Activated T-helper 1 cell treated with anti-CD3 and anti-CD28 coated beads, Interleukin-12 subunit alpha, Interleukin-12 subunit beta, Interleukin-2, Interleukin-4 antibody, amounts not matched to agents 30 ng/mL and 10 ng/mL and 1 ng/mL, durations not matched to agents 14 hours and 24 hours and 36 hours (primary cell): ENCODE data around the gene ST14. TPM values are rescaled to one million over a fixed set of nuclear protein-coding genes. Genes with fewer than 3 reads are reported as not detected.
A peak's percentile ranks its signal among the peaks of the same experiment; 100 is the strongest.
"Not testable (repeated sequence)": the region's sequence is repeated elsewhere in the genome, so short reads cannot be mapped to it uniquely, and the experiment has no call there.

ENCODE experiments used
- DNase-seq: peaks from one replicate; pipeline ENCODE4 v3.0.0; 2021; ENCODE audit warnings: low spot score
- H3K27ac Mint-ChIP-seq: one replicate; pipeline ENCODE4 v1.8.0; 2021; ENCODE audit warnings: mild to moderate bottlenecking, mixed read lengths
- H3K27me3 Mint-ChIP-seq: one replicate; pipeline ENCODE4 v1.8.0; 2022; ENCODE audit warnings: mild to moderate bottlenecking, moderate library complexity, mixed read lengths; ENCODE audit not compliant: insufficient read depth
- H3K36me3 Mint-ChIP-seq: one replicate; pipeline ENCODE4 v1.8.0; 2021; ENCODE audit warnings: low read depth, mixed read lengths
- H3K4me1 Mint-ChIP-seq: one replicate; pipeline ENCODE4 v1.8.0; 2021; ENCODE audit warnings: low read depth, mixed read lengths
- H3K4me3 Mint-ChIP-seq: one replicate; pipeline ENCODE4 v1.8.0; 2021; ENCODE audit warnings: mild to moderate bottlenecking, moderate library complexity, mixed read lengths
- H3K9me3 Mint-ChIP-seq: one replicate; pipeline ENCODE4 v1.8.0; 2021; ENCODE audit warnings: mixed read lengths
- intact Hi-C: fragments of 100-400 bp; cut with micrococcal nuclease; formaldehyde crosslinking; loops from one replicate; pipeline ENCODE4 v1.15.1; 2024
- total RNA-seq: library from RNA; stranded (reverse); gene quantifications from 2 replicates; pipeline ENCODE4 v1.2.3, GENCODE V29; 2022

The ST14 gene
- total RNA-seq, 1 donor from 2014 or later, result not detected

DNA sequence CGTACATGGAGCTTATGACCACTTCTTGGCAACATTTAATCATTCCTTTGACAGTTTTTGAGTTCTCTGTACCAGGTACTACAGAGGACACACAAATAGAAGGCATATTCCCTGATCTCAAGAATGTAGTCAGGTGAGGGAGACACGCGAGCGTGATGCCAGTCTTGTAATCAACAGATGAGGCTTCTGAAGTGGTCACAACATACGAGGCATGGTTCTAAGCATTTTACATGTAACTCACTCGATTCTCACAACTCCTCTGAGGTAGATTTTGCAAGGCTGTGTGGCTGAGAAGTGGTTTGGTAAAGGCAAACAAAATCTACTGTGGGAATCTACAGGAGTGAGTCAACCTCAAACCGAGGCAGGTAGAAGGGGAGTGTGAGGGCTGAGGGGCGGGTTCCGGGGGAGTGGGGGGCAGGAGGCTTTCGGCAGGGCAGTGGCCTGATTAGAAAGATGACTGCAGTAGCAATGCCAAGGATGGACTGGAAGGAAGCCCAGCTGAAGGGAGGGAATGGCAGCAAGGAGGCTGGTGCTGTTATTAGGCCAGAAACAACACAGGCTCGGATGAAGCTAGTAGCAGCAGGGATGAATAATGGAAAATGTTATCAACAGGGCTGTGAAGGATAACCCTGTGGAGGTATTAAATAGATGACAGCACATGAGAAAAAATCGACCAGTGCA lies 63.8 kb downstream of the ST14 start:
- DNase-seq, result no peak
- Mint-ChIP-seq H3K4me1 (peaks cover 6% of the 10 kb centered on the region), H3K4me3 (no peak overlapping the region), H3K27me3 (no peaks in the 10 kb centered on the region), H3K36me3 (peaks cover 5% of the 10 kb centered on the region), H3K27ac (no peak overlapping the region), H3K9me3 (no peaks in the 10 kb centered on the region)
- intact Hi-C loops, result no loop called here

- Mint-ChIP-seq H3K4me3 (no peak overlapping the region), H3K27ac (no peak overlapping the region), H3K4me1 (peaks cover 6% of the 10 kb centered on the region), H3K36me3 (peaks cover 9% of the 10 kb centered on the region), H3K9me3 (no peaks in the 10 kb centered on the region), H3K27me3 (no peaks in the 10 kb centered on the region)
- DNase-seq, result no peak
- intact Hi-C loops, result no loop called here
Observed at GRCh38 chr11:130227373-130227772, 67.8 kb downstream of the ST14 start.

GRCh38 chr11:130233486-130233885 lies 73.9 kb downstream of the ST14 start:
- H3K4me1 Mint-ChIP-seq, H3K27me3 Mint-ChIP-seq, H3K27ac Mint-ChIP-seq, intact Hi-C loops, H3K4me3 Mint-ChIP-seq, DNase-seq, H3K9me3 Mint-ChIP-seq: not testable (repeated sequence)
- peaks cover 13% of the 10 kb centered on the region for H3K36me3 Mint-ChIP-seq

- H3K4me1 Mint-ChIP-seq, H3K27me3 Mint-ChIP-seq, H3K27ac Mint-ChIP-seq, H3K4me3 Mint-ChIP-seq, DNase-seq, intact Hi-C loops, H3K9me3 Mint-ChIP-seq: not testable (repeated sequence)
- peaks cover 16% of the 10 kb centered on the region for H3K36me3 Mint-ChIP-seq
Observed at GRCh38 chr11:130233888-130234287, 74.3 kb downstream of the ST14 start.

DNA sequence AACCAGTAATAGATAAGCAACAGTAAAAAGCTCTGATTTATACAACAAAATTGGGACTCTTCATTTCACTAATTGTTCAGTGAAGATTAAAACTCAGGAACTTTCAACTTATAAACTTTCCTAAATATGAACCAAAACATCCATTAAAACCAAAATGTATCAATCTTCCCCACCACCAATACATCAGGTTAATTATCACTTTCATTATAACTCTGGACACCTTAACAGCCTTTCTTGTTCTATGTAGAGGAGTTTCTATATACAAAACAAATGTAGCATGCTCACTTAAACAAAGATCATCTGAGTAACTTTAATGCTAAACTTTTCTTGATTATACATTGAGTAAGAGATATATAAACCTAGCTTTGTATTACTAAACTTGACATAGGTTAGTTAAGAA lies 74.7 kb downstream of the ST14 start:
- Mint-ChIP-seq H3K27ac (no peak overlapping the region), H3K9me3 (no peaks in the 10 kb centered on the region), H3K27me3 (no peaks in the 10 kb centered on the region), H3K36me3 (peaks cover 19% of the 10 kb centered on the region), H3K4me1 (peaks cover 5% of the 10 kb centered on the region), H3K4me3 (no peak overlapping the region)
- intact Hi-C loops, result no loop called here
- DNase-seq, result no peak

DNA sequence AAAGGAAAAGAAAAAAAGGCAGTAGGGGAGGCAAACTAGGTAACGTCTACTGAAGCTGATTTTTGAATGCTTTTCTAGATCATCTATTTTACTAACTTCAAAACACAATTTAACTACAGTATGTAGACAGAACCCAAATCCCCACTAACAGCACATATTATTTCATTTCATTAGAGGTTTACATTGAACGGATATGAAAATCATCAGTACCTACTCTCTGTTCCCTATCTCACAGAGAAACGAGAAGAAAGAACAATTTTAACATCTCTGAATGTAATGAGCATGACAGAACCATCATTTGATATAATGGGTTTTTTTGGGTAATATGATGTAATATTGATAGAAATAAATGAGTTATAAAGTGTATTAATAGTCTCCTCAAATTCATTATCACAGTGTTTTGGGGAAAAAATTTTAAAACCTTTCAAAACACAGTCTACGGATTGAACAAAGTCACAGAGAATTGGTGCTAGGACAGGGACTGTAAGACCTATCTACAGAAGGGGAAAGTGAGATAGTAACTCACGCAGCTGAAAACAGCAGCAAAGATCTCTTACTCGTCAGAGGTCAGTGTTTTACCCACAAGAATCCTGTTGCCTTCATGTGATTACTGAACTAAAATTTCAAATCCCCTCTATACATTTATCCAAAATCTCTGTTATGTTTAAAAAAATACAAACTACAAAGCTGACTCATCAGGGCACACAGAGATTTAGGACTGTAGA lies 77.9 kb downstream of the ST14 start:
- no peak overlapping the region for H3K27ac Mint-ChIP-seq
- no peak for DNase-seq
- intact Hi-C loops, result no loop called here
- peaks cover 17% of the 10 kb centered on the region for H3K36me3 Mint-ChIP-seq
- H3K4me3 Mint-ChIP-seq, result no peak overlapping the region
- peaks cover 11% of the 10 kb centered on the region for H3K4me1 Mint-ChIP-seq
- no peaks in the 10 kb centered on the region for H3K9me3 Mint-ChIP-seq
- no peaks in the 10 kb centered on the region for H3K27me3 Mint-ChIP-seq

DNA sequence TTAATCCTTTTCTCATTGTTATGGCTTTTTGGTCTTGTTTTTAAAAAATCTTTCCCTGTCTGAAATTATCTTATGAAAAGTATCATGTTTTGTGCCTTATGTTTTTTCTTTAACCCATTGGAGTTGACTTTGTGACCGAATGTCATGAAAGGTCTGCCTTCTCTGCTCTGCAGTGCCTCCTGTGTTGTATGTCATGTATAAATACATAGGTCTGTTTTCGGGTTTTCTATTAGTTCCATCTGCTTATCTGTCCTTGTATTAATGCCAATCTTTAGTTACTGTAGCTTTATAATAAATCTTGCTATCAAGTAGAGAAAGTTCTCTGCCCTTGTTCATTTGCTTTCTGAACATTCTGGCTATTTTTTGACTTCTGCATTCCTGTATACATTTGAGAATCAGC lies 82.1 kb downstream of the ST14 start:
- DNase-seq, result no peak
- H3K36me3 Mint-ChIP-seq, result peaks cover 21% of the 10 kb centered on the region
- no peaks in the 10 kb centered on the region for H3K9me3 Mint-ChIP-seq
- intact Hi-C loops, result no loop called here
- H3K27ac Mint-ChIP-seq, result no peak overlapping the region
- no peaks in the 10 kb centered on the region for H3K27me3 Mint-ChIP-seq
- H3K4me1 Mint-ChIP-seq, result peaks cover 40% of the 10 kb centered on the region
- no peak overlapping the region for H3K4me3 Mint-ChIP-seq

- H3K4me3 Mint-ChIP-seq, result peak overlapping the region; percentile 43
- H3K27ac Mint-ChIP-seq, result peak overlapping the region; percentile 32
- DNase-seq, result no peak
- peaks cover 20% of the 10 kb centered on the region for H3K36me3 Mint-ChIP-seq
- H3K4me1 Mint-ChIP-seq, result peaks cover 40% of the 10 kb centered on the region
- H3K9me3 Mint-ChIP-seq, result no peaks in the 10 kb centered on the region
- H3K27me3 Mint-ChIP-seq, result no peaks in the 10 kb centered on the region
- intact Hi-C loops, result loop anchor here (2.0 kb wide), 1 partner anchor 71 kb away; the partner anchor contains the start of gene ZBTB44
Observed at GRCh38 chr11:130243816-130244215, 84.2 kb downstream of the ST14 start.

GRCh38 chr11:130244848-130245247 lies 85.3 kb downstream of the ST14 start:
- DNase-seq, result no peak
- Mint-ChIP-seq H3K9me3 (no peaks in the 10 kb centered on the region), H3K36me3 (peaks cover 16% of the 10 kb centered on the region), H3K4me1 (peaks cover 40% of the 10 kb centered on the region), H3K27ac (no peak overlapping the region), H3K4me3 (no peak overlapping the region), H3K27me3 (no peaks in the 10 kb centered on the region)
- intact Hi-C loops, result loop anchor here (2.0 kb wide), 1 partner anchor 70 kb away; the partner anchor contains the start of gene ZBTB44

DNA sequence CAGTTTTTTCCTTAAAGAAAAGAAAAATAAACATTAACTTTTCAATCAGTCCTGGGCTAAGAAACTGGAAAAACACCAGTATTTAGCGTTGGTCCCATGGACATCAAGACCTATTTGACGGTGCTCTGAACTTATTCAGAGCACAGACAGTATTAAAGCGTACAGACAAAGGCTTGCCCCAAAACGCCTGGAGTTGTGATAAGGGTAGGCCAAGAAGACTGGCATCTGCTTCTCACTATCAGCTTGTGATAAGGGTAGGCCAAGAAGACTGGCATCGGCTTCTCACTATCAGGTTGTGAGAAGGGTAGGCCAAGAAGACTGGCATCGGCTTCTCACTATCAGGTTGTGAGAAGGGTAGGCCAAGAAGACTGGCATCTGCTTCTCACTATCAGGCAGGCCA lies 85.8 kb downstream of the ST14 start:
- intact Hi-C loops, result loop anchor here (2.0 kb wide), 1 partner anchor 69 kb away; the partner anchor contains the start of gene ZBTB44
- not testable (repeated sequence) for H3K4me3 Mint-ChIP-seq, H3K27me3 Mint-ChIP-seq, DNase-seq, H3K9me3 Mint-ChIP-seq, H3K27ac Mint-ChIP-seq
- H3K4me1 Mint-ChIP-seq, result peaks cover 40% of the 10 kb centered on the region
- H3K36me3 Mint-ChIP-seq, result peaks cover 16% of the 10 kb centered on the region

DNA sequence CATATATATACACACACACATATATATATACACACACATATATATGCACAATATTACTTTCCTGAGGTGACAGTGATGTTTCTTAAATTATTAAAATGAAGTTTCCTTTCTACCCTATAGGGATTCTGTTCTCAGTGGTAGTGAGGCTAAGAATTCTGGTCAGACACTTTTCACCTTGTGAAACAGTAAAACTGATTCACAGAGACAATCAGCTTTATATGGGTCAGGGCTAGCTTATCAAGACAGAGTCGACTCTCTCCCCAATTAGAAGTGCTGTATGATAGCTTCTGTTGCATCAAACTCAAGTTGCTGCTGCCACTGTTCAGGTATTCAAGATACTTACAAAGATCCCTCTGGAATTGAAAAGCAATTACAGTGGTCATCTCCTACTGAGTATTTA lies 86.7 kb downstream of the ST14 start:
- intact Hi-C loops, result no loop called here
- Mint-ChIP-seq H3K4me1 (peaks cover 34% of the 10 kb centered on the region), H3K4me3 (no peak overlapping the region), H3K27me3 (no peaks in the 10 kb centered on the region), H3K27ac (no peak overlapping the region), H3K9me3 (peaks cover 5% of the 10 kb centered on the region), H3K36me3 (peaks cover 22% of the 10 kb centered on the region)
- no peak for DNase-seq

DNA sequence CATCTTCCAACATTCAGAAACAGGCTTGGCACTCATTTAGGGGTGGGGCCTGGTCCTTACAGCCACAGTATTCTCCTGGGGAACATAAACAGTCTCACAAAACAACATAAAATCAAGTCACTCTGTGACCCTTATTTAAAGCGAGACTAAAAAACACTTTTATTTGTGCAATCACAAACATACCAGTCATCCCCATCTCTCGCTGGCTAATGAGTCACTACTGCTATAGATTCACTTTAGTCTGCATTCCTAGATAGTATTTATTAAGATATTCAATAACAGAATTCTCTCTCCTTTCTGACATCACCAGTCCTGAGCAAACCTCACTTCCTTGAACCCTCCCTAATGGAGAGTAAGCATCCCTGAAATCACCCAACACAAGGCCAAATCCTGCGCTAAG lies 87.2 kb downstream of the ST14 start:
- peak overlapping the region; percentile 19 for H3K27ac Mint-ChIP-seq
- no peak overlapping the region for H3K4me3 Mint-ChIP-seq
- DNase-seq, result no peak
- peaks cover 8% of the 10 kb centered on the region for H3K9me3 Mint-ChIP-seq
- peaks cover 23% of the 10 kb centered on the region for H3K36me3 Mint-ChIP-seq
- H3K4me1 Mint-ChIP-seq, result peaks cover 34% of the 10 kb centered on the region
- intact Hi-C loops, result no loop called here
- no peaks in the 10 kb centered on the region for H3K27me3 Mint-ChIP-seq

- H3K27me3 Mint-ChIP-seq, result no peaks in the 10 kb centered on the region
- H3K36me3 Mint-ChIP-seq, result peaks cover 28% of the 10 kb centered on the region
- H3K27ac Mint-ChIP-seq, result no peak overlapping the region
- peaks cover 14% of the 10 kb centered on the region for H3K9me3 Mint-ChIP-seq
- no peak overlapping the region for H3K4me3 Mint-ChIP-seq
- no peak for DNase-seq
- H3K4me1 Mint-ChIP-seq, result peaks cover 34% of the 10 kb centered on the region
- intact Hi-C loops, result no loop called here
Observed at GRCh38 chr11:130247319-130247718, 87.7 kb downstream of the ST14 start.
